ENCODE data around the gene PAX9.

- no peak for TF ChIP-seq EZH2 (IDR thresholded peaks at IDR 0.05; ENCODE audit: borderline replicate concordance, insufficient read depth, low read depth, low read length, poor library complexity, severe bottlenecking)
- TF ChIP-seq CTCF (IDR thresholded peaks at IDR 0.05): no peak
Observed at GRCh38 chr14:36663404-36664321, 2.0 kb downstream of the PAX9 start.
